ENCODE measurements around the gene KLK11.

- no peak for TF ChIP-seq CTCF (IDR thresholded peaks at IDR 0.05; ENCODE audit: low read length)
- no peak for TF ChIP-seq EZH2 (optimal IDR thresholded peaks at IDR 0.05; ENCODE audit: low read depth, low read length)
- no peak for TF ChIP-seq EZH2phosphoT487 (IDR thresholded peaks at IDR 0.05; ENCODE audit: low read length)
Observed at GRCh38 chr19:51016798-51017683, 9.4 kb downstream of the KLK11 start.

All from MM.1S (cell line).